A549 (cell line): Measurements from ENCODE around the gene EMB.
"Not testable (repeated sequence)": the region's sequence is repeated elsewhere in the genome, so short reads cannot be mapped to it uniquely, and the experiment has no call there.

ENCODE experiments used
- EP300 ChIP-seq, 2 experiments: fragments of >200 bp; sonication (Bioruptor Twin); formaldehyde crosslinking; IDR thresholded peaks; 2 replicates in 1 of 2; 3 replicates in 1 of 2; pipeline ENCODE4 v1.6.1; 2016 to 2017
- FOSL2 ChIP-seq, 2 experiments: fragments of 450-650 bp in 1 of 2; fragments of >200 bp in 1 of 2; sonication (Bioruptor Twin) in 1 of 2; formaldehyde crosslinking; IDR thresholded peaks; 2 replicates each; pipeline versions ENCODE4 v1.5.0 to v1.6.1; 2016 to 2020; ENCODE audit warnings: mild to moderate bottlenecking in 1 of 2, moderate library complexity in 1 of 2
- MYC ChIP-seq: IDR thresholded peaks from 2 replicates; pipeline ENCODE4 v1.6.1; 2012; ENCODE audit warnings: mild to moderate bottlenecking, inconsistent platforms, low read length, improper control_type of control experiment, borderline replicate concordance
- POLR2A ChIP-seq: IDR thresholded peaks from 2 replicates; pipeline ENCODE4 v1.6.1; 2012; ENCODE audit warnings: mild to moderate bottlenecking, low read length
- POLR2AphosphoS2 ChIP-seq: conservative IDR thresholded peaks from 2 replicates; pipeline ENCODE4 v1.6.1; 2012; ENCODE audit warnings: low read length, improper control_type of control experiment, inconsistent platforms
- RAD21 ChIP-seq, 2 experiments: fragments of >200 bp in 1 of 2; sonication (Bioruptor Twin) in 1 of 2; formaldehyde crosslinking in 1 of 2; IDR thresholded peaks in 1 of 2; conservative IDR thresholded peaks in 1 of 2; 2 replicates in 1 of 2; 3 replicates in 1 of 2; pipeline ENCODE4 v1.6.1; 2012 to 2018; ENCODE audit warnings: inconsistent platforms in 1 of 2
- TF ChIP-seq, protein P1 (sequence below): fragments of >200 bp; sonication (Bioruptor Twin); formaldehyde crosslinking; IDR thresholded peaks from 3 replicates; pipeline ENCODE4 v1.5.1; 2016
- TF ChIP-seq, protein P2 (sequence below): fragments of 250-450 bp; sonication (Bioruptor Pico); IDR thresholded peaks from 2 replicates; pipeline ENCODE4 v1.5.0; 2021; ENCODE audit warnings: mild to moderate bottlenecking, moderate library complexity, borderline replicate concordance
- TF ChIP-seq, protein P3 (sequence below): fragments of 150-350 bp; IDR thresholded peaks from 2 replicates; pipeline ENCODE4 v1.6.1; 2014; ENCODE audit warnings: low read depth, mild to moderate bottlenecking, low read length
- TF ChIP-seq, protein P4 (sequence below): IDR thresholded peaks from 2 replicates; pipeline ENCODE4 v1.6.1; 2012

DNA sequence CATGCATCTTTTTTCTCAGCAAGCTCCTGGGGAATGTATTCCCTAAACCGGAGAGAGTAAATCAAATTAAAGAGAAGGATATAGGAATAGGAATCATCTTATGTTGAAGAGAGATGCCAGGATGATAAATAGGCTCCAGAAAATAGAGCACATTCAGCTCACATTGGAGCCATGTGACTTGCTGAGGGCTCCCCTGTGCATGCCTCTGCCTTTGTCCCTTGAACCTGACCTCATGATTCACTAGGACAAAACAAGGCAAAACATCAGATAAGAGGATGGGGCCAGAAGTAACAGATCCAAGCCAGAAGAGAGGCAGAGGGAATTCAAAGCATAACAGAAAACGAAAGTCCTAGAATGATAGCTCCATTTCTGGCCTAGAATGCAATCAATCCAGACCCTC lies 37.7 kb upstream of the EMB start:
- TF ChIP-seq RAD21 (conservative IDR thresholded peaks at IDR 0.05 in 1 of 2, IDR thresholded peaks at IDR 0.05 in 1 of 2); EP300 (IDR thresholded peaks at IDR 0.05); POLR2AphosphoS2; POLR2A; FOSL2 (IDR thresholded peaks at IDR 0.05); FOSL2 (CRISPR knock-in tag; IDR thresholded peaks at IDR 0.05); MYC: not testable (repeated sequence)
- TF ChIP-seq, protein P1, sequence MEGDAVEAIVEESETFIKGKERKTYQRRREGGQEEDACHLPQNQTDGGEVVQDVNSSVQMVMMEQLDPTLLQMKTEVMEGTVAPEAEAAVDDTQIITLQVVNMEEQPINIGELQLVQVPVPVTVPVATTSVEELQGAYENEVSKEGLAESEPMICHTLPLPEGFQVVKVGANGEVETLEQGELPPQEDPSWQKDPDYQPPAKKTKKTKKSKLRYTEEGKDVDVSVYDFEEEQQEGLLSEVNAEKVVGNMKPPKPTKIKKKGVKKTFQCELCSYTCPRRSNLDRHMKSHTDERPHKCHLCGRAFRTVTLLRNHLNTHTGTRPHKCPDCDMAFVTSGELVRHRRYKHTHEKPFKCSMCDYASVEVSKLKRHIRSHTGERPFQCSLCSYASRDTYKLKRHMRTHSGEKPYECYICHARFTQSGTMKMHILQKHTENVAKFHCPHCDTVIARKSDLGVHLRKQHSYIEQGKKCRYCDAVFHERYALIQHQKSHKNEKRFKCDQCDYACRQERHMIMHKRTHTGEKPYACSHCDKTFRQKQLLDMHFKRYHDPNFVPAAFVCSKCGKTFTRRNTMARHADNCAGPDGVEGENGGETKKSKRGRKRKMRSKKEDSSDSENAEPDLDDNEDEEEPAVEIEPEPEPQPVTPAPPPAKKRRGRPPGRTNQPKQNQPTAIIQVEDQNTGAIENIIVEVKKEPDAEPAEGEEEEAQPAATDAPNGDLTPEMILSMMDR: not testable (repeated sequence)
- TF ChIP-seq, protein P2, sequence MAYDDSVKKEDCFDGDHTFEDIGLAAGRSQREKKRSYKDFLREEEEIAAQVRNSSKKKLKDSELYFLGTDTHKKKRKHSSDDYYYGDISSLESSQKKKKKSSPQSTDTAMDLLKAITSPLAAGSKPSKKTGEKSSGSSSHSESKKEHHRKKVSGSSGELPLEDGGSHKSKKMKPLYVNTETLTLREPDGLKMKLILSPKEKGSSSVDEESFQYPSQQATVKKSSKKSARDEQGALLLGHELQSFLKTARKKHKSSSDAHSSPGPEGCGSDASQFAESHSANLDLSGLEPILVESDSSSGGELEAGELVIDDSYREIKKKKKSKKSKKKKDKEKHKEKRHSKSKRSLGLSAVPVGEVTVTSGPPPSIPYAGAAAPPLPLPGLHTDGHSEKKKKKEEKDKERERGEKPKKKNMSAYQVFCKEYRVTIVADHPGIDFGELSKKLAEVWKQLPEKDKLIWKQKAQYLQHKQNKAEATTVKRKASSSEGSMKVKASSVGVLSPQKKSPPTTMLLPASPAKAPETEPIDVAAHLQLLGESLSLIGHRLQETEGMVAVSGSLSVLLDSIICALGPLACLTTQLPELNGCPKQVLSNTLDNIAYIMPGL (CRISPR knock-in tag): not testable (repeated sequence)
- TF ChIP-seq, protein P3, sequence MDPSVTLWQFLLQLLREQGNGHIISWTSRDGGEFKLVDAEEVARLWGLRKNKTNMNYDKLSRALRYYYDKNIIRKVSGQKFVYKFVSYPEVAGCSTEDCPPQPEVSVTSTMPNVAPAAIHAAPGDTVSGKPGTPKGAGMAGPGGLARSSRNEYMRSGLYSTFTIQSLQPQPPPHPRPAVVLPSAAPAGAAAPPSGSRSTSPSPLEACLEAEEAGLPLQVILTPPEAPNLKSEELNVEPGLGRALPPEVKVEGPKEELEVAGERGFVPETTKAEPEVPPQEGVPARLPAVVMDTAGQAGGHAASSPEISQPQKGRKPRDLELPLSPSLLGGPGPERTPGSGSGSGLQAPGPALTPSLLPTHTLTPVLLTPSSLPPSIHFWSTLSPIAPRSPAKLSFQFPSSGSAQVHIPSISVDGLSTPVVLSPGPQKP: not testable (repeated sequence)
- TF ChIP-seq, protein P4, sequence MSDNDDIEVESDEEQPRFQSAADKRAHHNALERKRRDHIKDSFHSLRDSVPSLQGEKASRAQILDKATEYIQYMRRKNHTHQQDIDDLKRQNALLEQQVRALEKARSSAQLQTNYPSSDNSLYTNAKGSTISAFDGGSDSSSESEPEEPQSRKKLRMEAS: not testable (repeated sequence)
